H54 (cell line): Measurements from ENCODE around the gene TMEM134.
"Not testable (repeated sequence)": the region's sequence is repeated elsewhere in the genome, so short reads cannot be mapped to it uniquely, and the experiment has no call there.

Experiments
- DNase-seq: peaks from one replicate; pipeline ENCODE4 v3.0.0; 2011; ENCODE audit warnings: low spot score, mixed read lengths; ENCODE audit not compliant: insufficient read length
- FAIRE-seq: peaks from 3 replicates; lab custom pipeline; 2011; peaks lifted over from hg19 to GRCh38; lab: Jason Lieb, UNC
- POLR2A ChIP-seq: IDR thresholded peaks from 2 replicates; pipeline ENCODE4 v1.6.1; 2011; ENCODE audit warnings: low read depth, mild to moderate bottlenecking, low read length

Gene TMEM134

GRCh38 chr11:67428052-67429001 lies 40.7 kb downstream of the TMEM134 start, which contains the start of gene RPS6KB2:
RPS6KB2 (plus strand) TSS chr11:67428494; CDS start chr11:67428546, 52 bp downstream.
- TF ChIP-seq POLR2A: peak; percentile 86
- DNase-seq (peak; percentile 98), FAIRE-seq (no peak)

DNA sequence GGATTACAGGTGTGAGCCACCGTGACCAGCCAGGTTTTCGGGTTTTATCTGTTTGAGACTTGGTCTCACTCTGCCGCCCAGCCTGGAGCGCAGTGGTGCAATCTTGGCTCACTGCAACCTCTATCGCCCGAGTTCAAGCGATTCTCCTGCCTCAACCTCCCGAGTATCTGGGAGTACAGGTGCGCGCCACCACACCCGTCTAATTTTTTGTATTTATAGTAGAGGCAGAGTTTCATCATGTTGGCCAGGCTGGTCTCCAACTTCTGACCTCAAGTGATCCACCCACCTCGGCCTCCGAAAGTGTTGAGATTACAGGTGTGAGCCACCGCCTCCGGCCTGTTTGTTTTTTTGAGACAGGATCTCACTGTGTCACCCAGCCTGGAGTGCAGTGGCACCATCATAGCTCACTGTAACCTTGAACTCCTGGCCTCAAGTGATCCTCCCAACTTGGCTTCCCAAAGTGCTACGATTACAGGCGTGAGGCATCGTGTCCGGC lies 41.6 kb downstream of the TMEM134 start:
- not testable (repeated sequence) for FAIRE-seq, DNase-seq

- TF ChIP-seq POLR2A: no peak
- FAIRE-seq (no peak), DNase-seq (no peak)
Observed at GRCh38 chr11:67423891-67424613, 45.0 kb downstream of the TMEM134 start.

DNA sequence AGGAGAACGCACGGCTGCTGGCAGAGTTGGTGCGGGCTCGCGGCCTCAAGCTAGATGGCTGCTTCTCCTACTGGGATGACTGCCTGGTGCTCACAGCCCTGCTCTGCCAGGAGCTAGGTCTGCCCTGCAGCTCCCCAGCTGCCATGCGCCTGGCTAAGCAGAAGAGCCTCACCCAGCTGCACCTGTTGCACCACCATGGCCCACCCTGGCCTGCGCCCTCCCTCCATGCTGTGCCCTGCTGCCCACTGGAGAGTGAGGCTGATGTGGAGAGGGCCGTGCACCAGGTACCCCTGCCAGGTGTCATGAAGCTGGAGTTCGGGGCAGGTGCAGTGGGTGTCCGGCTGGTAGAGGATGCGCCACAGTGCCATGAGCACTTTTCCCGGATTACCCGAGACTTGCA lies 45.6 kb downstream of the TMEM134 start:
- no peak for TF ChIP-seq POLR2A

GRCh38 chr11:67422891-67423290 lies 46.2 kb downstream of the TMEM134 start:
- FAIRE-seq (no peak), DNase-seq (no peak)

More for the DNA sequence above, 45.6 kb downstream of the TMEM134 start:
- FAIRE-seq: no peak
- DNase-seq: no peak

DNA sequence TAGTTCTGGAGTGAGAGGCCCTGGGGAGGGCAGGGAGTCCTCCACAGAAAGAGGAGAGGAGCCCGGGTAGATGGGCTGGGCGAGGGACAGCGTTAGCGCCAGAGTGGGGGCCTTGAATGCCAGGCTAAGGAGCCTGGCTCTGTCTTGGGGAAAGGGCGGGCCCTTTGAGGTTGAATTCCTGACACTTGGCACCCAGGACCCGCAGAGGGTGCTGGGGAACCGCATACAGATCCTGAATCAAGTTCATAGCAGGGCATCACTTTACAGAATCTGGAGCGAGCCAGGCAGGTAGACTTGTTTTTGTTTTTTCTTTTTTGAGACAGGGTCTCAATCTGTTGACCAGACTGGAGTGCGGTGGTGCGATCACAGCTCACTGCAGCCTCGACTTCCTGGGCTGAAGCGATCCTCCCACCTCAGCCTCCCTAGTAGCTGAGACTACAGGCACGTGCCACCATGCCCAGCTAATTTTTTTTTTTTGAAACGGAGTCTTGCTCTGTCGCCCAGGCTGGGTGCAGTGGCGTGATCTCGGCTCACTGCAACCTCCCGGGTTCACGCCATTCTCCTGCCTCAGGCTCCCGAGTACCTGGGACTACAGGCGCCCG lies 47.5 kb downstream of the TMEM134 start:
- FAIRE-seq (no peak), DNase-seq (no peak)
- no peak for TF ChIP-seq POLR2A

More at GRCh38 chr11:67422891-67423290, 46.2 kb downstream of the TMEM134 start:
- TF ChIP-seq POLR2A: no peak

DNA sequence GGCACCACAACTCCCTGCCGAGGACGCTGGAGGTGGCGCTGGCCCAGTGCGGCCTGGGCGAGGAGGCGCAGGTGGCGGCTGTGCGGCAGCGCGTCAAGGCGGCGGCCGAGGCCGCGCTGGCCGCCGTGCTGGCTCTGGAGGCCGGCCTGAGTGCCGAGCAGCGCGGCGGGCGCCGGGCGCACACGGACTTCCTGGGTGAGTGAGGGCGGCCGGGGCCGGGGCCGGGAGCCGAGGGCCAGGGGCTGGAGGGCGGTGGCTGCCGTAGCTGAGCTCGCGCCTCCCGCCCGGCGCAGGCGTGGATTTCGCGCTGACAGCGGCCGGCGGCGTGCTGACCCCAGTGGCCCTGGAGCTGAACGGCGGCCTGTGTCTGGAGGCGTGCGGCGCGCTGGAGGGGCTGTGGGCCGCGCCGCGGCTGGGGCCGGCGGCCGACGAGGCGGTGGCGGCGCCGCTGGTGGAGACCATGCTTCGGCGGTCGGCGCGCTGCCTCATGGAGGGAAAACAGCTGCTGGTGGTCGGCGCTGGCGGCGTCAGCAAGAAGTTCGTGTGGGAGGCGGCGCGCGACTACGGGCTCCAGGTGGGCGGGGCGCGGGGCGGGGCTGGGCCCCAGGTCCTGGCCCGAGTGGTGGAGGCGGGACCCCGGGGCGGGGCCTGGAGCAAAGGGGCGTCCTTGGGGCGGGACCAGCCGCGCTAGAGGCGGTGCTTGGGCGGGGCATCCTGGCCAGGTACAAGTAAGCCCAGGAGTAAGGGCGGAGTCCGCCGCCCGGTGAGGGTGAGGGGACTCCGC lies 48.2 kb downstream of the TMEM134 start:
- peak; percentile 78 for DNase-seq
- TF ChIP-seq POLR2A: peak; percentile 67; the same call in 1 of the 2 replicates
- FAIRE-seq: no peak

DNA sequence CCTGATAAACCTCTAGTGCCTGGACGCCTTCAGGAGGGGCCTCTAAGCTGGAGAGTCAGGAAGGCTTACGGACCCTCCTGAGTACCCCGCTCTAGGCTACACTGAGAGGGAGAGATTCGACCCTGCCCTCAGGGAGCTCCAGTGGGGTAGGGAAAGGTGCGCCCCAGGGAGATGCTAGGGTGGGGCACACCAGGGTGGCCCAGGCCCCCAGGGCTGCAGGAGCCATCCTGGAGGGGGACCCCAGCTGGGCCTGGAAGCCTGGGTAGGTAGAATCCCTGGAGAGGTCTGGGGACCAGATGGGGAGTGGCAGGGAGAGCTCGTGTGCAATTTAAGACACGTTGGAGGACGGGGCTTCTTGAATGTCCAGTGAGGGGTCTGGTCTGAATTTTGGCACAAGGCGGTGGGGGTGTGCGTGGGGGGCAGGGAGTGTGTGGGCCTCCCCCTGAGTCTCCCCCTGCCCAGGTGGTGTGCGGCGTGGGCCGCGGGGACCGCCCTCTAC lies 48.9 kb downstream of the TMEM134 start:
- FAIRE-seq (no peak), DNase-seq (no peak)
- TF ChIP-seq POLR2A: no peak

DNA sequence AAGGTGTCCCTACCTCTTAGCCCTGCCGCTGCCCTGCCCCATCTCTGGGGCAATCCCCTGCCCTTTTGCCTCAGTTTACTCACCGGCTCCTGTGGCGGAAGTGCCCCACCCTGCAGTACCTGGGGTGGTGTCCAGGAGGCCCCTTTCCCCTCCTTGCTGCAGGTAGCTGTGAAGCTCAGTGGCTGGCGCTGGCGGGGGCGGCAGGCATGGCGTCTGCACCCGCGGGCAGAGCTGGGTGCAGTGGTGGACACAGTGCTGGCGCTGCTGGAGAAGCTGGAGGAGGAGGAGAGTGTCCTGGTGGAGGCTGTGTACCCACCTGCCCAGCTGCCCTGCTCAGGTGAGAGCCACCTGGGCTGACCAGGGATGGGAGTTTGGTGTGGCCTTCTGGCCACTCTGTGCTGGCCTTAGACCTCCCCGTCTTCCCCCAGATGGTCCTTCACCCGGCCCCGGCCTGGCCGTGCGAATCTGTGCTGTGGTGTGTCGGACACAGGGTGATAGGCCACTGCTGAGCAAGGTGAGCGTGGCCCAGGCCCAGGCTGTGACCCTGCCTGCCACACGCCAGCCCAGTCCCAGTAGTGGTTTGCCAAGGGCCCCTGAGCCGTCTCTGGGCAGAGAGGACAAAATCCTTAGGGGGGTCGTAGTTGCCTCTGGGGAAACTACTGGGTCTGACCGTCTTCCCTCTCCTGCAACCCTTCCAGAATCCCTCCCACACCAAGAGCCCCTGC lies 49.6 kb downstream of the TMEM134 start:
- DNase-seq (no peak), FAIRE-seq (no peak)
- TF ChIP-seq POLR2A: no peak

DNA sequence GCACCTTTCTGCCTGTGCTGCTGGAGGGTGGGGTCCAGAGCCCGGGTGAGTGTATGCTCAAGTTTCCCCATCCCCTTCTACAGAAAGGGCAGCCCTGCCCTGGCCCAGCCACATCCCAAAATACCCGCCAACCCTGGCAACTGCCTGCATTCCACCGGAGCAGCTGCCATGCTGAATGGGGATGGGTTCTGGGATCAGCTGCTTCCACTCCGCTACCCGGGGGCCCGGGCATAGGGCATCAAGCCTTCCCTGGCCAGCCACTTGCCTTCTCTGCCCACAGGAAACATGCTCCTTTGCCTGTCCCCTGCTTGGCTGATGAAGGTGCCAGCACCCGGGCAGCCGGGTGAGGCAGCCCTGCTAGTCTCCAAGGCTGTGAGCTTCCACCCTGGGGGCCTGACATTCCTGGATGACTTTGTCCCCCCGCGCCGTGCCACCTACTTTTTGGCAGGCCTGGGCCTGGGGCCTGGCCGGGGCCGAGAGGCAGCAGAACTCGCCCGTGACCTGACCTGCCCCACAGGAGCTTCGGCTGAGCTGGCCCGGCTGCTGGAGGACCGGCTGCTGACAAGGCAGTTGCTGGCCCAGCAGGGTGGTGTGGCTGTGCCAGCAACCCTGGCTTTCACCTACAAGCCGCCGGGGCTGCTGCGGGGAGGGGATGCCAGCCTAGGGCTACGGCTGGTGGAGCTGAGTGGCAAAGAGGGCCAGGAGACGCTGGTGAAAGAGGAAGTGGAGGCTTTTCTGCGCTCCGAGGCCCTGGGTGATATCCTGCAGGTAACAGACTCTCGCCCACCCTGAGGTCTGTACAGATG lies 50.4 kb downstream of the TMEM134 start:
- FAIRE-seq (no peak), DNase-seq (no peak)
- no peak for TF ChIP-seq POLR2A

DNA sequence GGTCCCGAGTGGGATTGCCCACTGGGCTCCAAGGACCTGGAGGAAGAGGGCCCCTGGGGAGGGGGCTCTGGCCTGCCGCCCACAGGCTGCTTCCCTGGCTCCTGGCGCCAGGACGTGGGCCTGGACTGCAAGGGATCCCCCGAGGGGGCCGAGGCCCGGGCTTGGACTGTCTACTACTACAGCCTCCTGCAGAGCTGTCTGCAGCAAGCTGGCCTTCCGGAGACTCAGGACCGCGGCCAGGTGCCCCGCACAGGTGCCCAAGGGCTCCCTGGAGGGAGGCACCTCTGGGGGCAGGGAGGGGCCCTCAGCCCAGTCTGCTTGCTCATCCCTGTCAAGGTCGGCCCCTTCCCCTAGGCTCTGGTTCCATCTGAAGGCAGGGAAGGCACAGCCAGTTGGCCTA lies 51.6 kb downstream of the TMEM134 start:
- FAIRE-seq (no peak), DNase-seq (no peak)
- TF ChIP-seq POLR2A: no peak
